Naive thymus-derived CD8-positive, alpha-beta T cell (primary cell): ENCODE data around the gene HYCC2. TPM values are rescaled to one million over a fixed set of nuclear protein-coding genes. Genes with fewer than 3 reads are reported as not detected.
"Not testable (repeated sequence)": the region's sequence is repeated elsewhere in the genome, so short reads cannot be mapped to it uniquely, and the experiment has no call there.

Experiments
- ATAC-seq, 2 donors: fragments of 150-1000 bp; cut with Tn5 transposase in 1 of 2; sonication (Bioruptor Pico), chemical (Tn5 transposase) in 1 of 2; 1 replicate in 1 of 2; 2 replicates in 1 of 2; pipeline ENCODE4 v1.10.0; 2021; ENCODE audit warnings: mild to moderate bottlenecking in 2 of 2, moderate library complexity in 2 of 2
- POLR2A ChIA-PET: fragments of 350-600 bp; sonication (Branson Sonifier 250); formaldehyde crosslinking; loops from one replicate; lab custom pipeline; 2021; ENCODE audit warnings: antibody characterized with exemption; lab: Charles Lee
- DNase-seq, 10 donors: peaks; one replicate each; pipeline versions ENCODE4 v3.0.0 to v3.0.0-alpha.2; 2020 to 2022
- H3K27ac Mint-ChIP-seq, 10 donors: one replicate each; pipeline ENCODE4 v1.8.0; 2020 to 2022; ENCODE audit warnings: mild to moderate bottlenecking in 10 of 10, mixed read lengths in 10 of 10, moderate library complexity in 4 of 10, inconsistent platforms in 1 of 10
- H3K27me3 Mint-ChIP-seq, 5 donors: one replicate each; pipeline ENCODE4 v1.8.0; 2021 to 2022; ENCODE audit warnings: mixed read lengths in 5 of 5
- H3K36me3 Mint-ChIP-seq, 3 donors: one replicate each; pipeline ENCODE4 v1.8.0; 2020 to 2022; ENCODE audit warnings: mixed read lengths in 3 of 3, mild to moderate bottlenecking in 2 of 3, inconsistent platforms in 1 of 3
- H3K4me1 Mint-ChIP-seq, 4 donors: one replicate each; pipeline ENCODE4 v1.8.0; 2021 to 2022; ENCODE audit warnings: mixed read lengths in 4 of 4
- H3K4me3 Mint-ChIP-seq, 10 donors: one replicate each; pipeline ENCODE4 v1.8.0; 2020 to 2022; ENCODE audit warnings: mild to moderate bottlenecking in 10 of 10, mixed read lengths in 10 of 10, moderate library complexity in 6 of 10, inconsistent platforms in 1 of 10
- H3K9me3 Mint-ChIP-seq, 9 donors: one replicate each; pipeline ENCODE4 v1.8.0; 2020 to 2022; ENCODE audit warnings: mixed read lengths in 9 of 9, mild to moderate bottlenecking in 3 of 9, inconsistent platforms in 1 of 9, moderate library complexity in 1 of 9
- polyA plus RNA-seq, 3 donors: library from polyadenylated mRNA; unstranded; fragments of 300-500 nt; fragmentation: Illumina TruSeq; gene quantifications; one replicate each; pipeline ENCODE4 v1.2.3, GENCODE V29; 2021
- total RNA-seq, 8 experiments: library from RNA in 2 of 8; stranded (reverse) in 2 of 8; gene quantifications; one replicate each; pipeline ENCODE4 v1.2.3 and lab custom pipeline; 2021 to 2026

HYCC2 gene
- total and polyA plus RNA-seq, 5 experiments from 2014 or later: 20.8 to 38.1 (median 32.5) TPM

- DNase-seq (no peak), ATAC-seq (peak; percentile 60 to 63)
- Mint-ChIP-seq H3K27ac (peak overlapping the region; percentile 94 to 99 (median 98)), H3K4me3 (peak overlapping the region; percentile 93 to 99 (median 96)), H3K27me3 (peaks cover 0 to 2% (median 0%) of the 10 kb centered on the region in 5 donors), H3K9me3 (no peaks in the 10 kb centered on the region), H3K4me1 (peaks cover 27 to 62% (median 53%) of the 10 kb centered on the region in 4 donors), H3K36me3 (peaks cover 0 to 12% (median 0%) of the 10 kb centered on the region in 3 donors)
- POLR2A ChIA-PET: interaction anchor here (0.8 to 6.3 kb wide), 9 partner anchors 12 to 358 kb away, joined by 3 to 75 read pairs (median 5); partner anchors contain the start of genes CFLAR, CLK1, NIF3L1 and ORC2
Measured at GRCh38 chr2:201070948-201071478, 458 bp downstream of the HYCC2 start.

GRCh38 chr2:201064797-201065329, 6.6 kb downstream of the HYCC2 start:
- Mint-ChIP-seq H3K27ac (peak overlapping the region in 3 of 10 donors; percentile 27 to 62 (median 37)), H3K36me3 (peaks cover 0 to 36% (median 0%) of the 10 kb centered on the region in 3 donors), H3K9me3 (no peaks in the 10 kb centered on the region), H3K4me3 (no peak overlapping the region), H3K4me1 (peaks cover 37 to 59% (median 55%) of the 10 kb centered on the region in 4 donors), H3K27me3 (no peaks in the 10 kb centered on the region)
- ATAC-seq: no peak
- no peak for DNase-seq
- POLR2A ChIA-PET: no interaction called here

- DNase-seq, ATAC-seq, H3K4me3 Mint-ChIP-seq, H3K9me3 Mint-ChIP-seq, POLR2A ChIA-PET, H3K27me3 Mint-ChIP-seq: not testable (repeated sequence)
- peaks cover 0 to 47% (median 2%) of the 10 kb centered on the region in 3 donors for H3K36me3 Mint-ChIP-seq
- peak overlapping the region in 1 of 10 donors; percentile 56 for H3K27ac Mint-ChIP-seq
- H3K4me1 Mint-ChIP-seq: peaks cover 31 to 59% (median 55%) of the 10 kb centered on the region in 4 donors
Measured at GRCh38 chr2:201063516-201063915, 8.0 kb downstream of the HYCC2 start.

GRCh38 chr2:201059961-201060755, 11.3 kb downstream of the HYCC2 start:
- H3K4me1 Mint-ChIP-seq: peaks cover 28 to 53% (median 52%) of the 10 kb centered on the region in 4 donors
- no peaks in the 10 kb centered on the region for H3K27me3 Mint-ChIP-seq
- DNase-seq (no peak), ATAC-seq (no peak)
- peak overlapping the region in 7 of 10 donors; percentile 16 to 61 (median 31) for H3K27ac Mint-ChIP-seq
- H3K36me3 Mint-ChIP-seq: peaks cover 0 to 49% (median 2%) of the 10 kb centered on the region in 3 donors
- H3K9me3 Mint-ChIP-seq: no peaks in the 10 kb centered on the region
- POLR2A ChIA-PET: interaction anchor here (0.6 kb wide), 2 partner anchors 43 to 58 kb away, joined by 3 read pairs; no protein-coding TSS in a partner anchor
- H3K4me3 Mint-ChIP-seq: no peak overlapping the region

- peak overlapping the region in 5 of 10 donors; percentile 11 to 58 (median 46) for H3K27ac Mint-ChIP-seq
- H3K9me3 Mint-ChIP-seq: no peaks in the 10 kb centered on the region
- no peaks in the 10 kb centered on the region for H3K27me3 Mint-ChIP-seq
- peaks cover 0 to 57% (median 2%) of the 10 kb centered on the region in 3 donors for H3K36me3 Mint-ChIP-seq
- POLR2A ChIA-PET: interaction anchor here (0.8 kb wide), 1 partner anchor 11 kb away, joined by 3 read pairs; no protein-coding TSS in a partner anchor
- ATAC-seq: no peak
- H3K4me1 Mint-ChIP-seq: peaks cover 27 to 50% (median 46%) of the 10 kb centered on the region in 4 donors
- no peak for DNase-seq
- no peak overlapping the region for H3K4me3 Mint-ChIP-seq
Measured at GRCh38 chr2:201058914-201059313, 12.6 kb downstream of the HYCC2 start.

- H3K36me3 Mint-ChIP-seq: peaks cover 0 to 54% (median 2%) of the 10 kb centered on the region in 3 donors
- peaks cover 17 to 44% (median 37%) of the 10 kb centered on the region in 4 donors for H3K4me1 Mint-ChIP-seq
- no peak overlapping the region for H3K4me3 Mint-ChIP-seq
Measured at GRCh38 chr2:201057715-201058248, 13.7 kb downstream of the HYCC2 start.

GRCh38 chr2:201057087-201057521, 14.4 kb downstream of the HYCC2 start:
- Mint-ChIP-seq H3K4me3 (no peak overlapping the region), H3K9me3 (no peaks in the 10 kb centered on the region), H3K27me3 (no peaks in the 10 kb centered on the region), H3K4me1 (peaks cover 22 to 49% (median 44%) of the 10 kb centered on the region in 4 donors), H3K36me3 (peaks cover 0 to 59% (median 2%) of the 10 kb centered on the region in 3 donors), H3K27ac (peak overlapping the region in 4 of 10 donors; percentile 9 to 86 (median 30))
- POLR2A ChIA-PET: interaction anchor here (0.6 to 0.9 kb wide), 2 partner anchors 16 to 24 kb away, joined by 3 to 4 read pairs; no protein-coding TSS in a partner anchor
- DNase-seq: no peak
- no peak for ATAC-seq

More at GRCh38 chr2:201057715-201058248, 13.7 kb downstream of the HYCC2 start:
- no peak for DNase-seq
- ATAC-seq: no peak
- Mint-ChIP-seq H3K27me3 (no peaks in the 10 kb centered on the region), H3K9me3 (no peaks in the 10 kb centered on the region), H3K27ac (peak overlapping the region in 8 of 10 donors; percentile 6 to 86 (median 19))
- POLR2A ChIA-PET: interaction anchor here (0.9 kb wide), 1 partner anchor 17 kb away, joined by 4 read pairs; no protein-coding TSS in a partner anchor

- Mint-ChIP-seq H3K4me3 (no peak overlapping the region), H3K27me3 (no peaks in the 10 kb centered on the region), H3K4me1 (peaks cover 16 to 38% (median 32%) of the 10 kb centered on the region in 4 donors), H3K9me3 (peaks cover 0 to 16% (median 8%) of the 10 kb centered on the region in 9 donors), H3K36me3 (peaks cover 11 to 59% (median 20%) of the 10 kb centered on the region in 3 donors), H3K27ac (no peak overlapping the region)
- POLR2A ChIA-PET: no interaction called here
- no peak for DNase-seq
- ATAC-seq: no peak
Measured at GRCh38 chr2:201049455-201049854, 22.0 kb downstream of the HYCC2 start.

GRCh38 chr2:201046881-201047280, 24.6 kb downstream of the HYCC2 start:
- POLR2A ChIA-PET: no interaction called here
- Mint-ChIP-seq H3K4me1 (peaks cover 8 to 27% (median 23%) of the 10 kb centered on the region in 4 donors), H3K4me3 (peak overlapping the region in 1 of 10 donors; percentile 31), H3K27ac (peak overlapping the region in 1 of 10 donors; percentile 37), H3K27me3 (no peaks in the 10 kb centered on the region), H3K36me3 (peaks cover 11 to 56% (median 25%) of the 10 kb centered on the region in 3 donors), H3K9me3 (peaks cover 0 to 16% (median 8%) of the 10 kb centered on the region in 9 donors)
- DNase-seq (no peak), ATAC-seq (no peak)

GRCh38 chr2:201043050-201043449, 28.4 kb downstream of the HYCC2 start:
- ATAC-seq, DNase-seq, H3K4me3 Mint-ChIP-seq, H3K27me3 Mint-ChIP-seq: not testable (repeated sequence)
- peaks cover 8 to 27% (median 22%) of the 10 kb centered on the region in 4 donors for H3K4me1 Mint-ChIP-seq
- POLR2A ChIA-PET: interaction anchor here (0.7 kb wide), 1 partner anchor 24 kb away, joined by 5 read pairs; no protein-coding TSS in a partner anchor
- H3K9me3 Mint-ChIP-seq: peaks cover 0 to 18% (median 11%) of the 10 kb centered on the region in 9 donors
- H3K27ac Mint-ChIP-seq: peak overlapping the region in 2 of 10 donors; percentile 37 to 38
- peaks cover 16 to 58% (median 36%) of the 10 kb centered on the region in 3 donors for H3K36me3 Mint-ChIP-seq

- not testable (repeated sequence) for ATAC-seq, DNase-seq, H3K4me3 Mint-ChIP-seq, H3K27ac Mint-ChIP-seq, H3K27me3 Mint-ChIP-seq
- Mint-ChIP-seq H3K4me1 (peaks cover 8 to 29% (median 21%) of the 10 kb centered on the region in 4 donors), H3K9me3 (peaks cover 0 to 13% (median 8%) of the 10 kb centered on the region in 9 donors), H3K36me3 (peaks cover 11 to 56% (median 35%) of the 10 kb centered on the region in 3 donors)
- POLR2A ChIA-PET: interaction anchor here (0.7 kb wide), 1 partner anchor 23 kb away, joined by 5 read pairs; no protein-coding TSS in a partner anchor
Measured at GRCh38 chr2:201042451-201042850, 29.0 kb downstream of the HYCC2 start.
